Measurements from ENCODE around the gene SLC2A4. TPM values are rescaled to one million over a fixed set of nuclear protein-coding genes. Genes with fewer than 3 reads are reported as not detected.

Gene SLC2A4
- total RNA-seq, 2 experiments from 2014 or later: not detected

- Mint-ChIP-seq H3K27me3 (no peaks in the 10 kb centered on the region), H3K4me3 (peak within 1 kb of the TSS; percentile 99), H3K9me3 (no peaks in the 10 kb centered on the region), H3K27ac (peak within 1 kb of the TSS; percentile 100), H3K4me1 (peaks cover 39% of the 10 kb centered on the region), H3K36me3 (peaks cover 14% of the 10 kb centered on the region)
- POLR2A ChIA-PET: interaction anchor here (0.9 to 4.0 kb wide), 6 partner anchors 9 to 84 kb away, joined by 3 to 56 read pairs (median 12); partner anchors contain the start of genes ACADVL, ACAP1, DLG4 and DVL2
- DNase-seq: peak; percentile 99
- peak; percentile 92 for ATAC-seq (ENCODE audit: low read depth)
Observed at GRCh38 chr17:7251661-7252175, 29.8 kb upstream of the SLC2A4 start, which contains the start of gene CTDNEP1. Gene CTDNEP1, minus strand, starts transcription at chr17:7251734. Its CDS starts 438 bp downstream, at chr17:7251296.

GRCh38 chr17:7252176-7253043 is 29.1 kb upstream of the SLC2A4 start, which contains the start of gene ELP5:
Gene ELP5, plus strand, starts transcription at chr17:7252215. Its CDS starts 336 bp downstream, at chr17:7252551.
- POLR2A ChIA-PET: interaction anchor here (0.9 to 4.0 kb wide), 4 partner anchors 10 to 84 kb away, joined by 3 to 56 read pairs (median 19); partner anchors contain the start of genes ACADVL, ACAP1, DLG4 and DVL2
- peaks cover 11% of the 10 kb centered on the region for H3K36me3 Mint-ChIP-seq
- no peaks in the 10 kb centered on the region for H3K9me3 Mint-ChIP-seq
- peak; percentile 66 for ATAC-seq (ENCODE audit: low read depth)
- DNase-seq: peak; percentile 91
- no peaks in the 10 kb centered on the region for H3K27me3 Mint-ChIP-seq
- H3K27ac Mint-ChIP-seq: peak within 1 kb of the TSS; percentile 100
- H3K4me3 Mint-ChIP-seq: peak within 1 kb of the TSS; percentile 99
- H3K4me1 Mint-ChIP-seq: peaks cover 39% of the 10 kb centered on the region

GRCh38 chr17:7253082-7253481 is 28.4 kb upstream of the SLC2A4 start:
- POLR2A ChIA-PET: no interaction called here
- H3K9me3 Mint-ChIP-seq: no peaks in the 10 kb centered on the region
- ATAC-seq (ENCODE audit: low read depth) (no peak), DNase-seq (no peak)
- peak overlapping the region; percentile 99 for H3K4me3 Mint-ChIP-seq
- peaks cover 11% of the 10 kb centered on the region for H3K36me3 Mint-ChIP-seq
- peak overlapping the region; percentile 100 for H3K27ac Mint-ChIP-seq
- H3K27me3 Mint-ChIP-seq: no peaks in the 10 kb centered on the region
- peaks cover 39% of the 10 kb centered on the region for H3K4me1 Mint-ChIP-seq

- Mint-ChIP-seq H3K4me1 (peaks cover 30% of the 10 kb centered on the region), H3K27ac (no peak overlapping the region), H3K27me3 (no peaks in the 10 kb centered on the region), H3K36me3 (peaks cover 10% of the 10 kb centered on the region), H3K9me3 (no peaks in the 10 kb centered on the region), H3K4me3 (no peak overlapping the region)
- ATAC-seq (ENCODE audit: low read depth): no peak
- no peak for DNase-seq
- POLR2A ChIA-PET: interaction anchor here (0.6 to 0.7 kb wide), 2 partner anchors 14 to 97 kb away, joined by 4 read pairs; no protein-coding TSS in a partner anchor
Observed at GRCh38 chr17:7254511-7254910, 27.0 kb upstream of the SLC2A4 start.

DNA sequence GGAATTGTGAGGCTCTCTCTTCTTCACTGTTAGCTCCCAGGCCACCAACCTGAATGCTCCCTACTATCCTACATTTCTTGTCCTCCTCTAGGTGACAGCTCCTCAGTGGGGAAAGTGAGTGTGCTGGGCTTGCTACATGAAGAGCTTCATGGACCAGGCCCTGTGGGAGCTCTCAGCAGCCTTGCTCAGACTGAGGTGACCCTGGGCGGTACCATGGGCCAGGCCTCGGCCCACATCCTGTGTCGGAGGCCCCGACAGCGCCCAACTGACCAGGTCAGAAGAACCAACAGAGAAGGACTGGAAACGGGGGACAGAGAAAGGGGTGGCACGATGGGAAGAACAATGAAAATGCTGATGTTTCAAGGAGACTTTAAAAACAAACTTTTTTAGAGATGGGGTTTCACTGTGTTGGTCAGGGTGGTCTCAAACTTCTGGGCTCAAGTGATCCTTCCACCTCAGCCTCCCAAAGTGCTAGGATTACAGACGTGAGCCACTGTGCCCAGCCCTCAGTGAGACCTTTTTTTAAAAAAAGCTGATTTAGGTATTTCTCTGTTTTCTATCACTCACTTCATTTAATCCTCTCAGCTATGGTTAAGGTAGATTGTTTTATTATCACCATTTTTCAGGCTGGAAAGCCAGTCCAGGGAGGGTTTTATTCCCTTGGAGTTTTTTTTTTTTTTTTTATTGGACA is 24.6 kb upstream of the SLC2A4 start:
- peaks cover 10% of the 10 kb centered on the region for H3K36me3 Mint-ChIP-seq
- H3K27ac Mint-ChIP-seq: no peak overlapping the region
- H3K4me3 Mint-ChIP-seq: no peak overlapping the region
- POLR2A ChIA-PET: interaction anchor here (0.5 to 2.0 kb wide), 3 partner anchors 19 to 228 kb away, joined by 4 to 6 read pairs (median 4); partner anchors contain the start of gene PHF23
- ATAC-seq (ENCODE audit: low read depth) (no peak), DNase-seq (no peak)
- no peaks in the 10 kb centered on the region for H3K9me3 Mint-ChIP-seq
- H3K4me1 Mint-ChIP-seq: peaks cover 23% of the 10 kb centered on the region
- peaks cover 2% of the 10 kb centered on the region for H3K27me3 Mint-ChIP-seq

DNA sequence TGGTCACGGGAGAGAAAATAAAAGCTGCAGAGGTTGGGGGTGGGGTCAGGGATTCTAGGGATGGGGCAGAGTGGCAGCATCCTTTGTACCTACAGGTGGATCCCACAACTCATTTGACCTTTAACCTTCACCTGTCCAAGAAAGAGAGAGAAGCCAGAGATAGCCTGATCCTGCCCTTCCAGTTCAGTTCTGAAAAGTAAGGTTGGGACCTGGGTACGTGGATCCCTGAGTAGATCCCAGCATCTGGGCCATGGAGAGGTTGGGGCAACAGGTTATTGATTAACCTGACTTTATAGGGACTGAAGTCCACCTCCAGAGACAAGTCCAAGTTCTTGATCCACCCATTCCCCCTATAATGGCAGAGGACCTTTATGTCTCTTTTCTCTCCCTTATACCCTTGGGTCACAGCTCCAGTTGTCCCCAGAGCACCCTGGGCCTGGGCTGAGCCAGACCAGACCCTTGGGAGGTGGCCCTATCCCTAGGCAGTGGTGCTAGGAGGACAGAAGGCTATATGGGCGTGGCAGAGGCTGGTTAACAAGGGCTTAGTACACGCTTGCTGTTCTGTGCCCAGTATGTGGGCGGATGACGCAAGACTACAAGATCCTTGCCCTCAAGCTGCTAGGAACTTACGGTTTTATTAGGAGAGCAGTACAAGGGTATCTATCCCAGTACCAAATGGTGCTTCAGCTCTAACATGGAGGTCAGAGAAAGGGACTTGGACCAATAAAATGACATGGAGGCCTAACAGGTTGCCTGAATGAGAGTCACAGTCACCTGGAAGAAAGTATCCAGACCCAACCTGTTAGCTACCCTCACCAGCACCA is 22.6 kb upstream of the SLC2A4 start:
- peaks cover 18% of the 10 kb centered on the region for H3K27me3 Mint-ChIP-seq
- H3K4me3 Mint-ChIP-seq: no peak overlapping the region
- no peak overlapping the region for H3K27ac Mint-ChIP-seq
- H3K9me3 Mint-ChIP-seq: no peaks in the 10 kb centered on the region
- H3K36me3 Mint-ChIP-seq: peaks cover 7% of the 10 kb centered on the region
- DNase-seq (no peak), ATAC-seq (ENCODE audit: low read depth) (no peak)
- POLR2A ChIA-PET: interaction anchor here (0.6 to 1.3 kb wide), 4 partner anchors 16 to 151 kb away, joined by 3 to 5 read pairs (median 4); partner anchors contain the start of genes GABARAP and PHF23
- H3K4me1 Mint-ChIP-seq: peaks cover 21% of the 10 kb centered on the region

GRCh38 chr17:7259555-7259889 is 22.0 kb upstream of the SLC2A4 start:
- H3K27ac Mint-ChIP-seq: no peak overlapping the region
- ATAC-seq (ENCODE audit: low read depth): no peak

GRCh38 chr17:7260151-7260550 is 21.4 kb upstream of the SLC2A4 start:
- peaks cover 25% of the 10 kb centered on the region for H3K27me3 Mint-ChIP-seq
- H3K4me3 Mint-ChIP-seq: peak overlapping the region; percentile 35

More at GRCh38 chr17:7259555-7259889, 22.0 kb upstream of the SLC2A4 start:
- Mint-ChIP-seq H3K4me1 (peaks cover 20% of the 10 kb centered on the region), H3K9me3 (no peaks in the 10 kb centered on the region), H3K27me3 (peaks cover 23% of the 10 kb centered on the region), H3K4me3 (no peak overlapping the region), H3K36me3 (peaks cover 5% of the 10 kb centered on the region)
- POLR2A ChIA-PET: interaction anchor here (0.6 to 1.3 kb wide), 5 partner anchors 16 to 150 kb away, joined by 3 to 5 read pairs (median 4); partner anchors contain the start of genes DVL2, GABARAP and PHF23
- DNase-seq: no peak

DNA sequence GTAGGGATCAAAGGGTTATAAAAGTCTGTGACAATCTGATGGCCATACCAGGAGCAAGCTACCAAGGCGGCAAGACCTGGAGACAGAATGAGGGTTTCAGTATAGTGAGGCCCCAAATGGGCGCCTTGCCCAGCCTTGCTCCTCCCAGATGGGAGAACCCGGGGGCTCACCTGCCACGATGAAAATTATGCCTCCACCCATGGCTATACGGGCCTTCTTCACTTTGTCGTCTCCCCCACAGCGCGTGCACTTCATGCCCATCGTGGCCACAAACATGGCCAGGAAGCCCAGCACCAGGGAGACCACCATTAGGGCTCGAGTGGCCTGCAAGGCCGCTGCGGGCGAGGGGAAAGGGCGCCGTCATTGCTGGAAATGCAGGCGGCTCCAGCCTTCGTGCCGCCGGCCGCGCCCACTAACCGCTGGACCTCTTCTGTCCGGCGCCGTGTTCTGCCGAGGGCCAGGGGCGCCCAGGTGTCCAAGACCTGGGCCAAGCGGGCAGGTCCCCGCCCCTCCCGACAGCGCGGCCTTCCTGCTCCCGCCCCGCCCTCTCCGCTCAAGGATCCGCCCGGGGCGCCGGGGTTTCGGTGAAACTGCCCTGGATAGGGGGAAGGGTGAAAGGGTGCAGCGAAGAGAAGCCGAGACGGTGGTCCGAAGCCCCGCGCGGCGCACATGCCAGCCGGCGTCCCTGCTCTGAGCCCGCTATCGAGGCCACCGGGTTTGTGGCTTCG is 20.7 kb upstream of the SLC2A4 start:
- no peaks in the 10 kb centered on the region for H3K9me3 Mint-ChIP-seq

More at GRCh38 chr17:7260151-7260550, 21.4 kb upstream of the SLC2A4 start:
- POLR2A ChIA-PET: interaction anchor here (0.8 to 1.3 kb wide), 4 partner anchors 17 to 25 kb away, joined by 3 to 5 read pairs (median 4); partner anchors contain the start of genes DVL2, GABARAP and PHF23
- no peak for DNase-seq
- no peak overlapping the region for H3K27ac Mint-ChIP-seq
- H3K9me3 Mint-ChIP-seq: no peaks in the 10 kb centered on the region
- H3K36me3 Mint-ChIP-seq: no peaks in the 10 kb centered on the region
- ATAC-seq (ENCODE audit: low read depth): no peak
- peaks cover 20% of the 10 kb centered on the region for H3K4me1 Mint-ChIP-seq

GRCh38 chr17:7261379-7262191 is 19.9 kb upstream of the SLC2A4 start:
- DNase-seq: peak; percentile 64
- peak overlapping the region; percentile 51 for H3K27ac Mint-ChIP-seq
- H3K4me3 Mint-ChIP-seq: peak overlapping the region; percentile 70
- peaks cover 26% of the 10 kb centered on the region for H3K27me3 Mint-ChIP-seq
- POLR2A ChIA-PET: interaction anchor here (0.7 to 1.1 kb wide), 2 partner anchors 10 to 41 kb away, joined by 3 to 5 read pairs; partner anchors contain the start of gene CTDNEP1
- ATAC-seq (ENCODE audit: low read depth): peak; percentile 38
- H3K4me1 Mint-ChIP-seq: peaks cover 20% of the 10 kb centered on the region
- no peaks in the 10 kb centered on the region for H3K9me3 Mint-ChIP-seq
- H3K36me3 Mint-ChIP-seq: no peaks in the 10 kb centered on the region

More for the DNA sequence above, 20.7 kb upstream of the SLC2A4 start:
- DNase-seq: no peak
- POLR2A ChIA-PET: interaction anchor here (0.7 to 1.1 kb wide), 2 partner anchors 10 to 40 kb away, joined by 3 to 5 read pairs; partner anchors contain the start of gene CTDNEP1
- Mint-ChIP-seq H3K27ac (no peak overlapping the region), H3K36me3 (no peaks in the 10 kb centered on the region), H3K4me3 (peak overlapping the region; percentile 63), H3K27me3 (peaks cover 25% of the 10 kb centered on the region), H3K4me1 (peaks cover 20% of the 10 kb centered on the region)
- ATAC-seq (ENCODE audit: low read depth): peak; percentile 58

Measured in activated naive CD8-positive, alpha-beta T cell treated with anti-CD3 and anti-CD28 coated beads, Interleukin-2, amount 10 ng/mL, durations not matched to agents 7 days and 5 days (primary cell).